Stimulated activated CD4-positive, alpha-beta T cell treated with anti-CD3 and anti-CD28 coated beads, TNF-alpha, amount 100 ng/mL, for 1 hour (primary cell): ENCODE measurements around the gene NDE1.
"Not testable (repeated sequence)": the region's sequence is repeated elsewhere in the genome, so short reads cannot be mapped to it uniquely, and the experiment has no call there.

Experiments
- DNase-seq, 3 donors: peaks; one replicate each; pipeline ENCODE4 v3.0.0-alpha.2; 2020; ENCODE audit warnings: low read depth in 3 of 3, low spot score in 1 of 3

Gene NDE1, protein sequence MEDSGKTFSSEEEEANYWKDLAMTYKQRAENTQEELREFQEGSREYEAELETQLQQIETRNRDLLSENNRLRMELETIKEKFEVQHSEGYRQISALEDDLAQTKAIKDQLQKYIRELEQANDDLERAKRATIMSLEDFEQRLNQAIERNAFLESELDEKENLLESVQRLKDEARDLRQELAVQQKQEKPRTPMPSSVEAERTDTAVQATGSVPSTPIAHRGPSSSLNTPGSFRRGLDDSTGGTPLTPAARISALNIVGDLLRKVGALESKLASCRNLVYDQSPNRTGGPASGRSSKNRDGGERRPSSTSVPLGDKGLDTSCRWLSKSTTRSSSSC

DNA sequence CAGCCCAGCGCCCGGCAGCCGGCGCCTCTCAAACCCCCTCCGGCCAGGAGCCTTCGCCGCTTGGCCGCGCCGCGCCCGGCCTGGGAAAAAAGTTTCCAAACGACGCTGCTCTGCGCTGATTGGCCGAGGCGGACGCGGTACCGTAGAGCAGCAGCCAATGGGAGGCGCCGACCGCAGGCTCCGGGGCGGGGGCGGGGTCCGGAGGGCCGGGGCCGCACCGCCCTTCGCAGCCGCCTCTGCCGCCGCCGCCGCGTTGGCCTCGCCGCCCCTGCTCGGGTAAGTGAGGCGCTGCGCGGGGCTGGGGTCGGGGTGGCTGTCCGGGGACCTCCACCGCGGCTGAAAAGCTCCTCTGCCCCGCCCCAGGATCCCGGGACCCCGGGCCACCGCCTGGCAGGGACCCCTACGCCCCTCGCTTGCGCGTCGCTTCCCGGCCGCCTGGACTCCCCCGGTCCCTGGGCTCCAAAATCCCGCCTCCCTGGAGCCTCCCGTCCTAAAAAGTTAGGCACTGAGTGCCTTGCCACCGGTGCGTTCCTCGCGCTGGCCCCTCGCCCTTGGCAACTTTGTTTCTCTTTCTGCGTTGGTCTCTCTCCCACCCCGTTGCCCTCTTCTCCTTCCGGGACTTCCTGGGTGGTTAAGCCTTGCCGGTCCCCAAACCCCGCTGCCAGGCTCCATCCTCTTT lies at the start of gene NDE1:
Gene NDE1 (plus strand): TSS at position 227 of the 679 bp plus-strand sequence. CDS start 14,534 bp downstream, outside the sequence.
- peak; percentile 66 to 74 (median 68) for DNase-seq

DNA sequence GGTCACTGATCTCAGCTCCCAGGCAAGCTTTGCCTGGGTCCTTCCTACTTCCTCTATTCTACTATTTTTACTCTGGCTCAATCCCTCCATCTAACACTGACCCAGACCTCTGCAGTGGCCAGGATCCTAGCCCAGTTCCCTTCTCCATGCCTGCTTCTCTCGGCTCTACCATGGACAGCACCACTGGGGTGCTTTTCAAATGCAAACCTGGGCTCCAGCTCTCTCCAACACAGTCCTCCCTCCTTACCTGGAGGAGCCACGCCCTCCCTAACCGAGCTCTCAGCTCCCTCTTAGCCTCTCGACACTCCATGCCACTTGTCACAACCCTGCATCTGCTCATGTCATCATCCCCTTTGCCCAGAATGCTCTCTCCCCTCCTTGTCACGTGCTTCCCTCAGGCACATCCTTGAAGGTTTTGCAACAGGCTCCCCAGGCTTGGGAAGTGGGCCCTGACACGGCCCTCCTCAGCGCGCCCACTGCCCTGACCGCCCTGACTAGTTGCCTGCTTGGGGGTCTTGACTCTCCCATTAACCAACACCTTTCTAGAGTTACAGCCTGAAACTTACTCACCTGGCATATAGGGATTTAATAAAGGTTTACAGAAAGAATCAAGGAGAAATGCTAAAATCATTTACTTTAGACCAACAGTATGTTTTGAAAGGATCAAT lies 48.7 kb upstream of the NDE1 start:
- no peak for DNase-seq

DNA sequence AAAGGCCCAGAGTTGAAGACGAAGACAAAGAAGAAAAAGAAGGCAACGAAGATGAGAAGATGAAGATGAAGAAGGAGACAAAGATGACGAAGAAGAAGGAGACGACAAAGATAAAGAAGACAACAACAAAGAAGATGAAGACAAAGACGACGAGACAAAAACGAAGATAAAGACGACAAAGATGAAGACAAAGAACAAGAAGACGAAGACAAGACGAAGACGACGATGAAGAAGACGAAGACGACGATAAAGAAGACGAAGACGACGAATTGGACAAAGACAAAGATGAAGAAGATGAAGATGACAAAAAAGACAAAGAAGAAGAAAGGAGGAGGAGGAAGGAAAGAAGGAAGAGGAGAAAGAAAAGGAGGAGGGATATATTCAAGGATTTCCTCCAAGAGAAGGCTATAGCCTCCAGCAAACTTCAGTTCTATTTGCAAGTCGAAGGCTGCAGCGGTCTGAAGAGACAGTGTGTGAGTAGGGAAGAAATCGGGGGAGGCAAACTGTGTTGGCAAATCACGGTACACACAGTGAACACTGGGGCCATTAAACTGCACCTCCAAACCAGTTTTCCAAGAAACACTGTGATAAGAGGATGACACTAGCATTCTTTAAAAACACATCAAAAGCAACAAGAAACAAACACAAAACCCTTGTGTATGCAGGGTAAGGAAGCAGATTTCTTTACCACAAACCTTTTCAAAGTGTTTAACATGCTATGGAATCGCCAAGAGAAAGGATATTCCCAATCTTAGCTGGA lies 47.6 kb upstream of the NDE1 start:
- DNase-seq = no peak

DNA sequence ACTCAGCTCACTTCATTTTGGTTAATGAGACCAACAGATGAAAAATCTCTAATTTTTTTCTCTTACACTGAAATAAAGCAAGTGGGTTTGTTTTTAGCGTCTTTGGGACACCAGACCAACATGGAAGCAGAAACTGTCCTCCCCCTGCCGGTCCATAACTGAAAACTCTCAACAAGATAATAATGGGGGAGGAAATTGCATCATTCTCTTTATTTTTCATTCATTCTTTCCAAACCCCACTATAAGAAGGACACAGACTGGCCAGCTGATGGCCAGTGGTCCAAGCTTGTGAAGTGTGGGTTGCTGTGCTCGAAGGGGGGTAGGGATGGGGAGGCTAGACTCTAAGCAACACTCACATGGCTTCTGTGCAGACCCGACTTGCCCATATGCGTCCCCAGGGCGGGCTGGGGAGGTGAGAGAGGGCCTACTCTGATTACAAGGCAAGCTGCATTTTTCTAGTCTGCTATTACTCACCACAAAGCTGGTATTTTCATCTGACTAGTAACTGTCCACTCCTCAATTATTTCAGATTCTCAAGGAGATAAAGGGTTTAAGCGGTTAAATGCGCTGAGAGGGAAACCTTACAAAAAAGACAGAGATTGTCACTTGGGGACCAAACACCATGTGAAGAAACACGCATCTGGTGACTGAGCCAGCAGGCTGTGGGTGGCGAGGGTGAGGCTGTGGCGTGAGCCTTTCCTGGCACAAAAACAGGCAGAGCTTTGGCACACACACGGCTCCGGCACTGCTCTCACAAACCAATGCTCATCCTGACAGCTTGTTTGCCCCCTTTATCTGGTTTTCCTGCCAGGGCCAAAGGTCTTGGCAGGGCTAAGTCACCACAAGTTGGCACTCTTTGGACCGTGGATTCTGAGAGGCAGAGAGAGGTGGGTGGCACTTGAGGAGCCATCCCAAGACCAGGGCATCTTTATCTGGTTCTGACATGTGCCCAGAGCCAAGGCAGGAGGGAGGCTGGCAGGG lies 45.3 kb upstream of the NDE1 start:
- DNase-seq = no peak

DNA sequence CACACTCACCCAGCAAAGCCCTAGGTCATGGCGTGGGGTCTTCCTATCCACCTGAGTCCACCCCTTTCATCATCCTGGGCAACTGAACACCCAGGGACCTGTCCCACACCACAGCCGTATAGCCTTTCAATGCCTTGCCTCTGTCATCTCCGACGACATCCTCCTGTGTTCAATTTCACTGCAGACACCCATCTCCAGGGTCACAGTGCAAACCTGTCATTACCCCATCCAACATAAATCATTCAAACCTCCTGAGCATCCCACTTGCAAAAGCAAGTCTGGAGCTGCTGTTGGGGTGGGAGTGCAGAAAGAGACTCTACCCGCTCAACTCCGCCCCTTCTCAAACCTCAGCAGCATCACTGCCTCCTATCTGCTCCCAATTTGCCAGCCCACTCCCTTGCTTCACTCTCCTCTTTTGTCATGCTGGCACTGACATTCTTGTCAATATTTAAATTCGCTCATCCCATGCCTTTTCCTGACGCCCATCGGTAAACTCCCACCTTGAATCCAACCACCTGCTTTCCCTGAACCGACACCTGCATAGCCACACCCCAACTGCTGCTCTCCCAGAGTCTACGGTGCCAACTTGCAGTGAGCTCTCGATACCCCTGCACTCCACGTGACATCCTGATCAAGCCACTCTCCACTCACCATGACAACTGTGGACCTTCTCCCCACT lies 44.1 kb upstream of the NDE1 start:
- no peak for DNase-seq

DNA sequence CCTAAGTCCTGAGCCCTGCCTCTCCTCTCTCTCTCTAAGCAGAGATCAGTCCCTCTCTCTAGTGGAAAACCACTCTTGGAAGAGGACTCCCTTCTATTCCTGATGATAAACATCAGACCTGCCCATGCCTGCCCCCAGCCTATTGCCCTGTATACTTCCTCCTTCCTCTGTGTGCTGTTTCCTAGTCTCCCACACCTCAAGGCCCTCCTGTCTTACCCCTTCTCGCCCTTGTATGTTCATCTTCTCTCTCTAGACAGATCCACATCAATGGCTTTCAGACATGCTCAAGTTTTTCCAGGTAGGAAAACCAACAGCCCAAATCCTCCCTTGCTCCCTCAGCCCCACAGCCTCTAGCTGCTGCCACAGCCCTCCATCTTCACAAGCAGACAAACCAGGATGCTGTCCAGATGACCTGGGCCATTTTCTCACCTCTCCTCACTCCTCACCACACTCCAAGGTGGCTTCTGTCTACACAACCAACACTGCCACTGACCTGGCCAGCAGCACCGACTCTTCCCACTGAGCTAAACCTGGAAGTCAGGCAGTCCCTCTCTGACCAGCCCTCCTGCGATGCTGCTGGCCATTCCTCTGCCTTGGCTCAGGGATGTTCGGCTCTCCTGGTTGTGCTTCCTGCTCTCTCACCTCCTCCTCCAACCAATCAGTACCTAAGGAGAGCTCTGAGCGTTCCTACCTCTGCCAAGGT lies 43.4 kb upstream of the NDE1 start:
- no peak for DNase-seq

DNA sequence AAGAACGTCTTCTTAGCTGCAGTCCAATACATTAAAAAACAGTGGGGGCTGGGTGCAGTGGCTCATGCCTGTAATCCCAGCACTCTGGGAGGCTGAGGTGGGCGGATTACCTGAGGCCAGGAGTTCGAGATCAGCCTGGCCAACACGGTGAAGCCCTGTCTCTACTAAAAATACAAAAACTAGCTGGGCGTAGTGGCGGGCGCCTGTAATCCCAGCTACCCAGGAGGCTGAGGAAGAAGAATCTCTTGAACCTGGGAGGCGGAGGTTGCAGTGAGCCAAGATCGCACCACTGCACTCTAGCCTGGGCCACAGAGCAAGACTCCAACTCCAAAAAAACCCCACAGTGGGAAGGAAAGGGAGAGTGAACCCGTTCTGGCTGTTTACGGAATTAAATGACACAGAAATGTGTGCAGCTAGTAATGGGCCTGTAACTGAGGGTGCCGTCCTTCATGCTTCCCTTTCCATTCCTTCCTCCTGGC lies 42.8 kb upstream of the NDE1 start:
- DNase-seq = not testable (repeated sequence)

DNA sequence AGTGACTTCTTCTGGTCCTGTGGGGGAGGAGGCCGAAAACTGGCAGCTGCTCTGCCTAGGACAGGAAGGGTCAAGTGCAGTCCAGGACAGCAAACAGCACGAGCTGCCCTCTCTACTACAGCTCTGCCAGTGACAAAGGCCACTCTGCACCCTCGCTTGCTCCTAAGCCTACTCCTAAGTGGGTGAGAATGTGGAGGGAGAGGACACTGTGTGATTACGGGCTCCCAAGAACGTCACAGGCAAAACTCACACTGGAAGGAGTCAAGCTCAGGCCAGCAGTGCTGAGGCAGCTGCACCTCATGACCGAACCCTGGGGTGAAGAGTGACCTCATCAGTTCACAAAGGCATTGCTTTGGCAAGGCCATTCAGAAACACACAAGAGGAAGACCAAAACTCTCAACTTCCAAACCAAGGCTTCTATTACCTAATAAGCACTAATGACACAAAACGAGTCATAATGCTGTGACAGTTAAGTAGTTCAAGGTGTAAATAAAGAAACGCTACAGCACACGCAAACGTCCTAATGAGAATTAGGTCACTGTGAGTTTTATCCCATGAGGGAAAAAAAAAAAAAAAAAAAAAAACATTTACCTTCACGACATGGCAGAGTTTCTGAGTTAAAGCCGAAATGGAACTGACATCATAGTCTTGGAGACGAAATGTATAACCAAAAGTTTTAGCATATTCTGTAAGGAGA lies 42.2 kb upstream of the NDE1 start:
- no peak for DNase-seq

DNA sequence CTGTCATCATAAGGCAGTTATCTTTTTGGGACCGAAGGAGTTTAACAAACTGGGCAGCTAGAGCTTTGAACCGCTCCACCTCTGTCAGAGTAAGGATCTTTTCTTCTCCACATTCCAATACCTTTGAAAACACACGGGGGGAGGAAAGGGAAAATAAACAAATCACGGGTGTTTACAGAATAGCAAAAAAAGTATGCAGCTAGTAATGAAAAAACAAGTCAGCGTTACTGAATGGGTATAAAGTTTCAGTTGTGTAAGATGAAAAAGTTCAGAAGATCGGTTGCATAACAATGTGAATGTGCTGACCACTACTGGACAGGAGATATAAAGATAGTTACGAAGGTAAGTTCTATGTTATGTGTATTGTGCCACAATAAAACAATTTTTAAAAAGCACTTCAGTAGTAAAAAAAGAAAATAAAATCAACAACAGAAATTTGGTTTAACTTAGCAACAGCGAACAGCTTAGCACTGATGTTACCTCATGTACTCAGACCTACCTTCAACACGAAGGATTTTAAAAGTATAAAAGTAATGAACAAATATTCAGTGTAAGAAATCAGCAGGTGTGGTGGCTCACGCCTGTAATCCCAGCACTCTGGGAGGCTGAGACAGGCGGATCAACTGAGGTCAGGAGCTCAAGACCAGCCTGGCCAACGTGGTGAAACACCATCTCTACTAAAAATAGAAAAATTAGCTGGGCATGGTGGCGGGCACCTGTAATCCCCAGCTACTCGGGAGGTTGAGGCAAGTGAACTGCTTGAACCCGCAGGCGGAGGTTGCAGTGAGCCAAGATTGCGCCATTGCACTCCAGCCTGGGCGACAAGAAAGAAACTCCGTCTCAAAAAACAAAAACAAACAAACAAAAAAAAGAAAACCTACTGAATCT lies 41.4 kb upstream of the NDE1 start:
- DNase-seq = no peak

DNA sequence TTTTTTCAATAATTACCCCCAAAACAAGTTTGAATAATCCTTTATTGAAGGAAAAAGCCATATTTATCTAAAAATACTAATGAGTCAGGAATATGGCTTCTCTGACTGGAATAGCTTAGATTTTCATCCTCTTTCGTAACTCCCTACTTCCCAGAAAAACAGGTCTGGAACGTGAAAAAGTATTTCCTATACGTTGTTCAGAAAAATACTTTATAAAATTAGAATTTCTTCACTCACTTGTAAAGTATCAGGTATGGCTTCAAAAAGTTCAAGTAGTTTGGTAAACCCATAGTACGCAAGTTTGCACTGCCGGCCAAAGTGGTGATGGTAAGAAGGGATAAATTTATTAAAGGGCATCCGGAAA lies 40.8 kb upstream of the NDE1 start:
- DNase-seq = no peak

DNA sequence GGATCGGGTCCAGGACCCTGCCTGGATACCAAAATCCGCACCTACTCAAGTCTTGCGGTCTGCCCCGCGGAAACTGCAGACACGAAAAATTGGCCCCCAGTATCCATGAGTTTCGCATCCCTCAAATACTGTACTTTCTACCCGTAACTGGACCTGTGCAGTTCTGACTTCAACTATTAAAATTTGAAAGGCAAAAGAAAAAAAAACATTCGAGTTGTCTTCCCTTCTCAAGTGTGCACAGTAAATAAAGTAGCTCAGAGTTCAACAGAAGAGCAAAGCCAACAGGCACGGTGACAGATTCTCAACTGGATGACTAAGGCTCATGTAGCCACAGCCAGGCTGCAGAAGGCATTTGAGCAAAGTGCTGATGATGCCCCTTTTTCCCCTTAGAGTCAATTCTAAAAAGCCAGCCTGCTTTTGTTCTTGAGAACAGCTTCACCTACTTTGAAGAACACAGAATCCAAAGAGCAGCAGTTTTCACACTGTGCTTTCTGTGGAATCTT lies 39.6 kb upstream of the NDE1 start:
- DNase-seq = no peak

DNA sequence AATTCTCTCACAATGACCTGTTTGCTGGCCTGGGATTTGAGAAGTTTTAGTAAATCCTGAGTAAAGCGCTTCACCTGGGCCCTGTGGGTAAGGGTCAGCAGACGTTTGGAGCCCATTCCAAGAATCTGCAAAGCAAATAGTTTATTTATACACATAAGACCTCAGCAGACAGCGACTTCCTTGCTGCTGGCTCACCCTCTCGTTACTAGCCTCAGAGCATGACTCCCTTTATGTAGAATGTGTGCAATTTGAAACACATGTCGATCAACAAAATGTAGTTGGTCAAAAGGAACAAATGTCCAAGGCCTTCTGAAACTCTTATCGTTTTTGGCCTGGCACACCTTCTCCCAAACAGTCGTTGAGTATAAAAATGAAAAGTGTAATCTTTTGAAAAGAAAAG lies 38.4 kb upstream of the NDE1 start:
- no peak for DNase-seq

DNA sequence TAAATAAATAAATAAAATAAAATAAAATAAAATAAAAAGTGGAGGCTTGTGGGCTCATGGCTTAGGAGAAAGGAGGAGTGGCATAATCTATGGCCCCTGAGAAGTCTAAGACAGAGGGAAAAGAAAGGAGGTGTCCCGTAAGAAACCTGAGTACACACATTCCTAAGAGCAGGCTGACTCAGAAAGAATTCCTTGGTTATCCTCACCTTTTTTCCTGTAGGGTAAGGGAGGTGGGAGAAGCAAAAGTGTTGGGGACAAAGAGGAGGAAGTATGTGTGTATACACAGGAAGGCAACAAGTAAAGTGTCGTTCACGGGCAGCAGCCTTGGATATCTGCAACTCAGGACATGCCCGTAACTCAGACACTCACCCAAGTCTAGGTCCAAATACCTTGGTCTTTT lies 36.4 kb upstream of the NDE1 start:
- DNase-seq = no peak

DNA sequence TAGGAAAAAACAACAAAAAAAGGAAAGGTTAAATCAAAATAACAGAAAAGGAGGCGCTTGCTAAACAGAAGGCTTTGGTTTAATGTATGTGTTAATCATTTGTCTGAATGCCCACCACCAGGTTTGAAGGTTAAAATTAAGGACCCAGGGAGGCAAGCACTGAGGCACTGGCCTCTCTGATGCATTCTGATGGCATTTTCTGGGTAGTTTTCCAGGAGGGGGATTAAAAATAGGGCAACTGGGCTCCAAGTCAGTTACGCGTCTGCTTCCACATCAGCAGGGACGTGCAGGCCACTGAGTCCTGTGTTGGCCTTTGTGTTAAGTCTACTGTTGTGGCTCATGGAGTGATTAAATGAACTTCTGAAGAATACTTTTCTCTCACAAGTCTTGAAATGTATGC lies 34.0 kb upstream of the NDE1 start:
- DNase-seq = no peak

DNA sequence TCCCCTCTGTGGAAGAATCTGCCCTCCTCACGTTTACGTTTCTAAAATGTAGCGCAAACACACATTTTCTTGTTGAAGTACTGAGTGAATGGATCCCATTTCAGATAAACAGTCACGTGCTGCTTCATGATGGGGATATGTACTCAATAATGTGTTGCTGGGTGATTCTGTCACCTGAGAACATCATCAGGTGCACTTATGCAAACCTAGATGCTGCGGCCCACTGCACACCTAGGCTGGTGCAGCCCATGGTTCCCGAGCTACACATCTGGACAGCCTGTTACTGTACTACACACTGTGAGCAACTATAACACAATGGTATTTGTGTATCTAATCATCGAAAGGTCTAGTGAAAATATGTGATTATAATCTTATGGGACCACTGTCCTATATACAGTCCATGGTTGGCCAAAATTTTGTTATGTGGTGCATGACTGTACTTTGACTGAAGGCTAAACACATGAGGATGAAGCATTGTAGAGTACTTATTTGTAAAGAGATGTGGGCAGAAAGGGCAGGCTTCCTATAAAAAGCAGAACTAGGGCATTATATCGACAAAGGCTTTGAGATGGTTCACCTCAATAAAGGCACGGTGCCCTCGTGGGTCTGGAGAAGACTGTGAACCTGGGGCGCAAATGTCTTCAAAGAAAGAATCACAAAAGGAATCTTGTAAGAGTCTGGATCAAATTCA lies 33.4 kb upstream of the NDE1 start:
- DNase-seq = no peak

DNA sequence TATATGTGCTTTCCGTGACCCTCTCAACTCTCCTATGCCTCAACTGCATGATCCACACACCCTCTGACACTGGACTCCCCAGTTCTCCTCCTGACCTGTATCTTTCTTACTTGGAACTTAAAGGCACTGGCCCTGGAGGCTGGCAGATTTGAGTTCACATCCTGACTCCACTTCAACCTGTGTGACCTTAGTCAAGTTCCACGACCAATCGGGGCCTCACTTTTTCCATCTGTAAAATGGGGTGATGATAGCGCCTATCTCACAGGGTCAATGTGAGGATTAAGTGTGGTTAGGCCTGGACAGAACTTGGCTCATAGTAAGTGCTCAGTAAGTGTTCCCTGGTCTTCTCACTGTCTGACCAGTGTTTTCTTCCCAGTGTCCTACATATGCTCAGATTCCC lies 32.1 kb upstream of the NDE1 start:
- DNase-seq = no peak

DNA sequence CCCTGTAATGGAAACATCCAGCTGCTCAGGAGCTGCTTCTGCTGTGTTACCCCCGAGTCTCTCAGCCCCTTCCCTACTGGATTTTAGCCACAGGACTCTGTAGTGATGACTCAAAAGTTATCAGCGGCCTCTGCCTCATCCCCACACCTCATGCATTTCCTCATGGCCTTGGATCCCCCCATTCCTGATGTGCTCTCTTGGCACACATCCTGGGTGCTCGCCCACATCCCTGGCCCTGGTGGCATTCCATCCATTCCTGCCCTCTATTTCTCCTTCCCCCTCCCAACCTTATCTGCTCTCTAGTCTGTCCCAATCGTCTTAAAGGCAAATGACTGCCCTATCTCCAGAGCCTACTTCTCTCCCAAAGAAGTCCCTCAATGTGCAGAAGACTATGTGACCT lies 31.7 kb upstream of the NDE1 start:
- DNase-seq = no peak
